Lung microvascular endothelial cell (primary cell): Measurements from ENCODE around the gene LY6G6D. TPM values are rescaled to one million over a fixed set of nuclear protein-coding genes. Genes with fewer than 3 reads are reported as not detected.

ENCODE experiments used
- DNase-seq, 2 donors: peaks; one replicate each; pipeline versions ENCODE4 v3.0.0 to v3.0.0-alpha.2; 2010; ENCODE audit warnings: low read depth in 2 of 2
- total RNA-seq: library from RNA; depleted of rRNA; stranded (reverse); fragments of >200 nt; gene quantifications from 2 replicates; pipeline ENCODE4 v1.2.1, GENCODE V29; 2014

The LY6G6D gene
- total RNA-seq, 1 donor from 2014 or later, result not detected

DNA sequence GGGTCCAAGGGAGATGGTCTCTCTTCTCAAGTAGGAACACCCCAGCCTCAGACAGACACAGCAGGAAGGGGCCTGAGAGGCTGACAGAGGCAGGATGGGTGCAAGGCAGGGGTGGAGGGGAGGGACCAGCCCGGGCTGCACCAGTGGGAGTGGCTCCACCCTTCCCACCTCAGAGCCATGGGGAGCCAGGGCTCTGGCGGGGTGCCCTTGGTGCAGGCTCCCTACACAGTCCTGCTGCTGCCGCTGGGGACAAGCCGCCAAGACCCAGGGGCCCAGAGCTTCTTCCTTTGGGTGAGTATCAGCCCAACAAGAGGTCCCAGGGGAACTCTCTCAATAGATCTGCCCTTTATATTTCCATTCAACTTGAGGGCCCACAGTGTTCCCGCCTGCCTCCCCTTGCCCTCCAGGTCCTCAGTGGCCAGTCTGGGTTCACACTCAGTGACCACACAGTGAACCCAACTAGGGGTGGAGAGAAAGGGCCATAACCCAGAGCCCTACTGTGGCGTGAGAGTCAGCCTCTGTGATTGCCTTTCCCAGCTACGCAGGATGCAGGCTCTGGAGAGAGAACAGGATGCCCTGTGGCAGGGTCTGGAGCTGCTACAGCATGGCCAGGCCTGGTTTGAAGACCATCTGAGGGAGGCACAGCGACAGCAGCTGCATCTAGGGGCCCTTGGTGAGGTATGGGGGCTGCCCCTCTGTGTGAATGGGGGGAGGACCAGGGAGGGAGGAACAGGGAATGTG, 47.9 kb downstream of the LY6G6D start:
- peak in 1 of 2 donors; percentile 14 for DNase-seq

DNA sequence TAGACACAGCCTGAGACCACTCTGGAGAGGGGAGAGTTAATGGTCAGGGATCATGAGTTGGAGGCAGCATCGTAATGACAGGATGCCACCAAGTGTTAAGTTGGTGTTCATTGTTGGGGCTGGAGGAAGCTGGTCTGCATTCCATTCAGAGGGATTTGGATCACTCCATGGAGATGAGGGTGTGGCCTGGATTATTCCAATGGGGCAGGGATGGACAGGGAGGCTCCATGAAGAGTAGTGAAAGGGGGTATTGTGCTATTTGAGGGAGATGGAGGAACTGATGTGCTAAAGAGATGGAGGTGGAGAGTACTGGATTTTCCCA, 48.4 kb downstream of the LY6G6D start:
- DNase-seq, result peak; percentile 73 to 93

GRCh38 chr6:31764198-31764597, 49.0 kb downstream of the LY6G6D start:
- no peak for DNase-seq

GRCh38 chr6:31765559-31765909, 50.4 kb downstream of the LY6G6D start:
- DNase-seq, result no peak

DNA sequence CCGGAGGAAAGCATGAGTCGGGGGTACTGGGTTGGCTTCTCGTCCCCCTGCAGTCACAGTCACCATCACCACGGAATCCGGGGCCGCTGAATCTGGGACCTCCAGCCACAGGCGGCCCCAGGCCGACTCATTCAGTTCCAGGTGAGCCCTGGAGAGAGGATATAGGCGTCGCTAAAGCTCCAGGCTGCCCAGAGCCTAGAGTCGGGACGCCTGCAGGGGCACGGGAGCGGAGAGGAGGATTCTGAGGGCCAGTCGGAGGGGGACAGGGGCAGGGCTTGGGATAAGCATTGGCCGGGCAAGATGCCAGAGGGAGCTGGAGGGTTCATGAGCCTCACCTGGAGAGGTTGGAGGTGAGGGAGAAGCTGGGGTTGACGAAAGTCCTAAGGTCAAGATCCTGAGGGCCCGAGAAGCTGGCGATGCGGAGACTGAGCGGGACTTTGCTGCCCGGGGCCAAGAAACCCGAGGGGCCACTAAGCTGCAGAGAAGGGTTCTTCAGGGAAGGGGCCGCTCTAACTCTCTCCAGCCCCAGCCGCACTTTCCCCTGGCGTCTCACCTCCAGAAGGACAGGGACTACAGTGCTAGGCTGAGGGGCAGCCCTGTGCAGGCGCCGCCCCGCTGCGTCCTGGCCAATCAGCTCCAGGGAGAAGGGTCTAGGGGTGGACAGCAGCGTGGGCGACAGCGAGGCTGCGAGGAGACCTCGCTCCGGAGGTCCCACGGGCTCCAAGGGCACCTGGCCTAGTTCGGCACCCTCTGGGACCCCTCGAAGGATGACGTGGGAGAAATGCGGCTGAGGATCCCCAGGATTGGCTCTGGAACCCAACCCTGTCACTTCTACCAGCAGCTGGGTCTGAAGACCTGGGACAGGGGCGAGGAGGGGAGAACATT, 51.0 kb downstream of the LY6G6D start:
- DNase-seq, result peak; percentile 20 to 61

- DNase-seq, result no peak
Measured at GRCh38 chr6:31767096-31767645, 52.0 kb downstream of the LY6G6D start.

Other genes starting within 250 kb of the LY6G6D start
- 5.0 and 9.8 TPM in 2 replicates for gene MICB, start 217.2 kb upstream of the LY6G6D start, total RNA-seq
- not detected in 2 replicates for gene MCCD1, start 186.4 kb upstream of the LY6G6D start, total RNA-seq
- 180 and 306 TPM in 2 replicates for gene DDX39B, start 173.3 kb upstream of the LY6G6D start, total RNA-seq
- gene ATP6V1G2, start 168.7 kb upstream of the LY6G6D start, total RNA-seq, result 0.20 and 0.22 TPM in 2 replicates
- 17.9 and 23.0 TPM in 2 replicates for gene NFKBIL1, start 167.7 kb upstream of the LY6G6D start, total RNA-seq
- not detected in 2 replicates for gene LTA, start 143.1 kb upstream of the LY6G6D start, total RNA-seq
- not detected in 2 replicates for gene TNF, start 139.8 kb upstream of the LY6G6D start, total RNA-seq
- 6.7 and 9.2 TPM in 2 replicates for gene LTB, start 132.9 kb upstream of the LY6G6D start, total RNA-seq
- not detected in 2 replicates for gene LST1, start 129.1 kb upstream of the LY6G6D start, total RNA-seq
- not detected in 2 replicates for gene NCR3, start 122.3 kb upstream of the LY6G6D start, total RNA-seq
- gene AIF1, start 100.1 kb upstream of the LY6G6D start, total RNA-seq, result not detected in 2 replicates
- 19.4 and 27.2 TPM in 2 replicates for gene PRRC2A, start 94.6 kb upstream of the LY6G6D start, total RNA-seq
- gene BAG6, start 62.7 kb upstream of the LY6G6D start, total RNA-seq, result 88.3 and 111 TPM in 2 replicates
- gene APOM, start 59.5 kb upstream of the LY6G6D start, total RNA-seq, result 0.22 and 0.40 TPM in 2 replicates
- gene C6orf47, start 54.6 kb upstream of the LY6G6D start, total RNA-seq, result 15.5 and 24.0 TPM in 2 replicates
- 8.5 and 12.1 TPM in 2 replicates for gene GPANK1, start 50.4 kb upstream of the LY6G6D start, total RNA-seq
- 64.1 and 67.6 TPM in 2 replicates for gene CSNK2B, start 49.3 kb upstream of the LY6G6D start, total RNA-seq
- 0.44 and 1.2 TPM in 2 replicates for gene LY6G5B, start 45.4 kb upstream of the LY6G6D start, total RNA-seq
- 1.4 and 1.7 TPM in 2 replicates for gene LY6G5C, start 34.3 kb upstream of the LY6G6D start, total RNA-seq
- 41.2 and 69.8 TPM in 2 replicates for gene ABHD16A, start 12.0 kb upstream of the LY6G6D start, total RNA-seq
- not detected in 2 replicates for gene LY6G6F, start 8.5 kb upstream of the LY6G6D start, total RNA-seq
- gene LY6G6C, start 6.4 kb downstream of the LY6G6D start, total RNA-seq, result not detected in 2 replicates
- not detected in 2 replicates for gene MPIG6B, start 8.0 kb downstream of the LY6G6D start, total RNA-seq
- gene DDAH2, start 14.0 kb downstream of the LY6G6D start, total RNA-seq, result 109 and 159 TPM in 2 replicates
- 469 and 552 TPM in 2 replicates for gene CLIC1, start 21.2 kb downstream of the LY6G6D start, total RNA-seq
- 1.4 and 2.6 TPM in 2 replicates for gene MSH5, start 24.7 kb downstream of the LY6G6D start, total RNA-seq
- 1.6 and 2.0 TPM in 2 replicates for gene SAPCD1, start 47.3 kb downstream of the LY6G6D start, total RNA-seq
- under 0.01 and 0.40 TPM in 2 replicates for gene VWA7, start 62.0 kb downstream of the LY6G6D start, total RNA-seq
- gene VARS1, start 80.4 kb downstream of the LY6G6D start, total RNA-seq, result 36.3 and 39.0 TPM in 2 replicates
- 29.2 and 29.8 TPM in 2 replicates for gene LSM2, start 91.6 kb downstream of the LY6G6D start, total RNA-seq
- gene HSPA1L, start 99.9 kb downstream of the LY6G6D start, total RNA-seq, result 0.87 and 1.8 TPM in 2 replicates
- 40.8 and 93.3 TPM in 2 replicates for gene HSPA1A, start 100.2 kb downstream of the LY6G6D start, total RNA-seq
- 23.8 and 30.2 TPM in 2 replicates for gene HSPA1B, start 112.4 kb downstream of the LY6G6D start, total RNA-seq
- 41.2 and 50.0 TPM in 2 replicates for gene NEU1, start 147.5 kb downstream of the LY6G6D start, total RNA-seq
- gene SLC44A4, start 163.6 kb downstream of the LY6G6D start, total RNA-seq, result not detected in 2 replicates
- gene EHMT2, start 182.3 kb downstream of the LY6G6D start, total RNA-seq, result 25.7 and 28.0 TPM in 2 replicates
- gene ZBTB12, start 186.7 kb downstream of the LY6G6D start, total RNA-seq, result 2.2 and 3.6 TPM in 2 replicates
- under 0.01 TPM in 1 of 2 replicates, not detected in the other for gene C2, start 212.4 kb downstream of the LY6G6D start, total RNA-seq
- 0.44 and 0.60 TPM in 2 replicates for gene CFB, start 230.7 kb downstream of the LY6G6D start, total RNA-seq
- 54.3 and 55.8 TPM in 2 replicates for gene NELFE, start 243.6 kb downstream of the LY6G6D start, total RNA-seq
- gene SKIC2, start 243.8 kb downstream of the LY6G6D start, total RNA-seq, result 22.7 and 30.2 TPM in 2 replicates